Hepatocyte (in vitro differentiated cells): ENCODE data around the gene RPS15. TPM values are rescaled to one million over a fixed set of nuclear protein-coding genes. Genes with fewer than 3 reads are reported as not detected.

Source experiments
- DNase-seq: peaks from one replicate; pipeline ENCODE4 v3.0.0-alpha.2; 2016; ENCODE audit warnings: low spot score
- H2AFZ ChIP-seq: fragments of 200-600 bp; sonication (generic); 2 replicates; pipeline ENCODE4 v1.6.0; 2016; ENCODE audit warnings: antibody characterized with exemption, mild to moderate bottlenecking
- H3K27ac ChIP-seq: fragments of 200-600 bp; sonication (generic); 2 replicates; pipeline ENCODE4 v1.5.1; 2016; ENCODE audit warnings: mild to moderate bottlenecking
- H3K27me3 ChIP-seq: fragments of 200-600 bp; sonication (generic); 2 replicates; pipeline ENCODE4 v1.6.1; 2016
- H3K36me3 ChIP-seq: fragments of 200-600 bp; sonication (generic); replicated peaks from 2 replicates; pipeline ENCODE4 v1.5.1; 2016; ENCODE audit warnings: low read depth; ENCODE audit not compliant: insufficient read depth
- H3K4me1 ChIP-seq: fragments of 200-600 bp; sonication (generic); 2 replicates; pipeline ENCODE4 v1.5.1; 2016; ENCODE audit warnings: mild to moderate bottlenecking, moderate library complexity; ENCODE audit not compliant: insufficient read depth
- H3K4me2 ChIP-seq: fragments of 200-600 bp; sonication (generic); 2 replicates; pipeline ENCODE4 v1.6.0; 2016
- H3K4me3 ChIP-seq: fragments of 200-600 bp; sonication (generic); 2 replicates; pipeline ENCODE4 v1.5.1; 2016; ENCODE audit warnings: mild to moderate bottlenecking
- H3K79me2 ChIP-seq: fragments of 200-600 bp; sonication (generic); 2 replicates; pipeline ENCODE4 v1.6.0; 2017; ENCODE audit warnings: mild to moderate bottlenecking
- H3K9me2 ChIP-seq: fragments of 200-600 bp; sonication (generic); replicated peaks from 2 replicates; pipeline ENCODE4 v1.6.0; 2017; ENCODE audit warnings: mild to moderate bottlenecking; ENCODE audit not compliant: insufficient read depth
- H3K9me3 ChIP-seq: fragments of 200-600 bp; sonication (generic); 2 replicates; pipeline ENCODE4 v1.5.1; 2016; ENCODE audit warnings: low read depth, mild to moderate bottlenecking
- H4K20me1 ChIP-seq: fragments of 200-600 bp; sonication (generic); 2 replicates; pipeline ENCODE4 v1.6.0; 2016; ENCODE audit warnings: mild to moderate bottlenecking; ENCODE audit not compliant: insufficient read depth, poor library complexity, severe bottlenecking
- EZH2 ChIP-seq: fragments of 200-600 bp; sonication (generic); IDR thresholded peaks from 2 replicates; pipeline ENCODE4 v1.6.1; 2016; ENCODE audit warnings: antibody characterized with exemption, mild to moderate bottlenecking, borderline replicate concordance
- EZH2phosphoT487 ChIP-seq: fragments of 200-600 bp; sonication (generic); IDR thresholded peaks from one replicate; pipeline ENCODE4 v1.6.1; 2018; ENCODE audit warnings: antibody characterized with exemption, mild to moderate bottlenecking, low read depth, moderate library complexity; ENCODE audit not compliant: unreplicated experiment, severe bottlenecking
- WGBS: methylation state at CpG from one replicate; pipeline ENCODE4 v1.1.6; 2016; ENCODE audit warnings: low lambda C conversion rate; ENCODE audit errors: missing lambda C conversion rate; 5-methylcytosine and 5-hydroxymethylcytosine counted together
- polyA plus RNA-seq: library from polyadenylated mRNA; unstranded; fragments of >200 nt; fragmentation: Nextera tagmentation; extraction: Ambion mirVana; gene quantifications from 2 replicates; pipeline ENCODE4 v1.2.1, GENCODE V29; 2016
- total RNA-seq: library from RNA; depleted of rRNA; stranded (reverse); fragments of >200 nt; gene quantifications from 2 replicates; pipeline ENCODE4 v1.2.3, GENCODE V29; 2014
- TF ChIP-seq, protein P1 (sequence below): fragments of 200-600 bp; sonication (generic); IDR thresholded peaks from 2 replicates; pipeline ENCODE4 v1.5.1; 2016; ENCODE audit warnings: antibody characterized with exemption, mild to moderate bottlenecking; ENCODE audit not compliant: poor library complexity

The RPS15 gene
- total and polyA plus RNA-seq, 2 experiments from 2014 or later = 938 to 1,556 TPM

DNA sequence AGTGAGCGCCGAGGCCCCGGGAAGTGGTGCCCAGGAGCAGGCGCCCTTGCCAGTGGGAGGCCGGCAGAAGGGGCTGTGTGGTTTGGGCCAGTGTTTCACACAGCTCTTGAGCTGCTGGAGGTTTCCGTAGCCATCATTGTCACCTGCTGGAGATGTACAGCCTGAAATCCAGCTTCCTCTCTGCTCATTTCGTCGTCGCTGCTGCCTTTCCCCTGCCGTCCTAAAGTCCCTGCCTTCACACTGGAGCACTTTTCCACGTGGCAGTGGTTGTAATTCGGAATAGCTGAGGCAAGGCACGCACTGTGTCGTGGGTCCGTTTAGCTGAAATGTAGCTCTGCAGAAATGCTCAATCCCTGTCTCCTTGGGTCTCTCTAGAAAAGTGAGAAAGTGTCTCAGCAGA, 17.6 kb upstream of the RPS15 start:
- Histone ChIP-seq H3K4me2 (no peak overlapping the region), H3K27ac (no peak overlapping the region), H2AFZ (no peak overlapping the region), H3K9me3 (no peaks in the 10 kb centered on the region), H3K79me2 (peaks cover 93% of the 10 kb centered on the region), H3K27me3 (no peaks in the 10 kb centered on the region), H4K20me1 (peaks cover 45% of the 10 kb centered on the region), H3K36me3 (no peaks in the 10 kb centered on the region), H3K4me1 (peaks cover 45% of the 10 kb centered on the region), H3K9me2 (no peaks in the 10 kb centered on the region), H3K4me3 (no peak overlapping the region)
- TF ChIP-seq, protein P1, sequence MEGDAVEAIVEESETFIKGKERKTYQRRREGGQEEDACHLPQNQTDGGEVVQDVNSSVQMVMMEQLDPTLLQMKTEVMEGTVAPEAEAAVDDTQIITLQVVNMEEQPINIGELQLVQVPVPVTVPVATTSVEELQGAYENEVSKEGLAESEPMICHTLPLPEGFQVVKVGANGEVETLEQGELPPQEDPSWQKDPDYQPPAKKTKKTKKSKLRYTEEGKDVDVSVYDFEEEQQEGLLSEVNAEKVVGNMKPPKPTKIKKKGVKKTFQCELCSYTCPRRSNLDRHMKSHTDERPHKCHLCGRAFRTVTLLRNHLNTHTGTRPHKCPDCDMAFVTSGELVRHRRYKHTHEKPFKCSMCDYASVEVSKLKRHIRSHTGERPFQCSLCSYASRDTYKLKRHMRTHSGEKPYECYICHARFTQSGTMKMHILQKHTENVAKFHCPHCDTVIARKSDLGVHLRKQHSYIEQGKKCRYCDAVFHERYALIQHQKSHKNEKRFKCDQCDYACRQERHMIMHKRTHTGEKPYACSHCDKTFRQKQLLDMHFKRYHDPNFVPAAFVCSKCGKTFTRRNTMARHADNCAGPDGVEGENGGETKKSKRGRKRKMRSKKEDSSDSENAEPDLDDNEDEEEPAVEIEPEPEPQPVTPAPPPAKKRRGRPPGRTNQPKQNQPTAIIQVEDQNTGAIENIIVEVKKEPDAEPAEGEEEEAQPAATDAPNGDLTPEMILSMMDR = no peak
- TF ChIP-seq EZH2 (no peak), EZH2phosphoT487 (no peak)
- no peak for DNase-seq
- WGBS = 97% methylated on average over 15 of the region's 15 CpGs

DNA sequence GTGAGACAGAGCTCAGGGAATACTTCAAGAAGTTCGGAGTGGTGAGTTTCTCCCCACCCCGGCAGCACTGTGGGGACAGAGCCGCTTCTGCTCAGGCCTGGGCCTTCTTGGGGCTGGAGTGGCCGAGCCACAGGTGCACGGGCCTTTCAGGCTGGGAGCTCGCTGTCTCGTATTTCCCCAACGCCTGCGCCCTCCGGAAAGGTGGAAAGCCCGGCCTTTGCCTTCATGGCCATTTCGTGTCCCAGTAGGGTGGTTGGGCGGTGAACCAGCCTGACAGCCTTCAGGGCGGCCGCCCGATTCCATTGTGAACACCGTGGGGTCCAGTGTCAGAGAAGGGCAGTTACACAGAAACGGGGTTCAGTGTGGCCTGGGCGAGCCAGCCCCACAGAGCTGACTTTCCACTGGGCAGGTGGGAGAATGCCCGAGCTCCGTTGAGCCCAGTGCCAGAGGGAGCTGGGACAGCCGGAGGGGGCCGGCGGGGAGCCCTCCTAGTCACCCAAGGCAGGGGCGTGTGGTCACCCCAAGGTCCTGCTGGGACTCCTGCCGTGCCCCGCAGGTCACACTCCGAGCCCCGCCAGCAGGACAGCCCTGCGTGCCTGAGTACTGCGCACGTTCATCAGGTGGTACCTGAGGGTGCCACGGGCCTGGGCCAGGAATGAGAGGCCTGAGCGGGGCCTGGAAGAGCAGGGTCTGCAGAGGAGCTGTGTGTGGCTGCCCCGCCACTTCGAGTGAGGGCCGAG, 16.8 kb upstream of the RPS15 start:
- H4K20me1 ChIP-seq = peaks cover 37% of the 10 kb centered on the region
- H2AFZ ChIP-seq = no peak overlapping the region
- no peak for DNase-seq
- H3K9me2 ChIP-seq = no peaks in the 10 kb centered on the region
- H3K4me2 ChIP-seq = no peak overlapping the region
- peaks cover 37% of the 10 kb centered on the region for H3K4me1 ChIP-seq
- WGBS = 98% methylated on average over 33 of the region's 37 CpGs
- H3K79me2 ChIP-seq = peaks cover 93% of the 10 kb centered on the region
- no peak overlapping the region for H3K4me3 ChIP-seq
- no peak overlapping the region for H3K27ac ChIP-seq
- no peaks in the 10 kb centered on the region for H3K36me3 ChIP-seq
- no peak for TF ChIP-seq EZH2
- TF ChIP-seq, protein P1 = no peak
- TF ChIP-seq EZH2phosphoT487 = no peak
- H3K9me3 ChIP-seq = no peaks in the 10 kb centered on the region
- H3K27me3 ChIP-seq = no peaks in the 10 kb centered on the region

DNA sequence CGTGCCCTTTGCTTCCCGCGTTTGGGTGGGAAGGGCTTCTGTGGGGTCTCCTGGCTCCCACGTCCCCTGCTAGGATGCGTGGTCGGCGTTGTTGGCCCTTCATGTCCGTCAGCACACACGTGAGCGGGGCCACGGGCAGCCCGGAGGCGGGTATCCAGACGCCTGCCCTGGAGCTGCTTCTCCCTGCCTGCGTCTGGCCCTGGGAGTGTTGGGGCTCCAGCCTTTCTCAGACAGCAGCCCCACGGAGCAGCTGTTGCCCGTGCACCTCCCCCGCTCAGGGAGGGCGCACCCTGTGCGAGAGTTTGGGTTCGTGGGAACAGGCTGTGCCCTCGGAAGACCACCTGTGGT, 16.3 kb upstream of the RPS15 start:
- Histone ChIP-seq H3K36me3 (no peaks in the 10 kb centered on the region), H3K9me2 (no peaks in the 10 kb centered on the region), H3K4me2 (no peak overlapping the region), H3K4me3 (no peak overlapping the region), H3K4me1 (peaks cover 32% of the 10 kb centered on the region), H3K9me3 (no peaks in the 10 kb centered on the region), H3K27me3 (no peaks in the 10 kb centered on the region), H3K79me2 (peaks cover 93% of the 10 kb centered on the region), H2AFZ (no peak overlapping the region), H3K27ac (no peak overlapping the region), H4K20me1 (peaks cover 32% of the 10 kb centered on the region)
- TF ChIP-seq, protein P1 = no peak
- TF ChIP-seq EZH2phosphoT487 (no peak), EZH2 (no peak)
- 90% methylated on average over 19 of the region's 22 CpGs for WGBS
- no peak for DNase-seq

DNA sequence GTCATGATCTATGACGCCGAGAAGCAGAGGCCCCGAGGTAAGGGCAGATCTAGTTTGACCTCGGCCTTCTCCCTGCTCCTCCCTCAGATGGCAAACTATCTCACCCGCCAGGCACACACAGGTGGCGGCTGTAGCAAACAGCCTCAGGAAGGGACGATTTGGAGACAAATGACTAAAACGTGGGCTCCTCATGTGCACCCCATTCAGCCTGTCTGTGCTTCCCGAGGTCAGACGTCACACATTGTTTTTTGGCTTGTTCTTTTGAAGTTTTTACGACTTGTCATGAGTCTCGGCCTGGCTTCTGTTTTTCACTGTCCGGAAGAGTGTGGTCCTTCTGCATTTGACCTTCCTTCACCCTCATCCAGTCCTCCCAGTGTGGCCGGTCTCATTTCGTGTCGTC, 15.8 kb upstream of the RPS15 start:
- no peak overlapping the region for H3K4me3 ChIP-seq
- no peak overlapping the region for H3K4me2 ChIP-seq
- no peak overlapping the region for H2AFZ ChIP-seq
- H3K4me1 ChIP-seq = peaks cover 28% of the 10 kb centered on the region
- TF ChIP-seq, protein P1 = no peak
- no peak for TF ChIP-seq EZH2phosphoT487
- TF ChIP-seq EZH2 = no peak
- WGBS = 64% methylated on average over 16 of the region's 16 CpGs
- H3K27ac ChIP-seq = no peak overlapping the region
- H3K9me2 ChIP-seq = no peaks in the 10 kb centered on the region
- no peaks in the 10 kb centered on the region for H3K27me3 ChIP-seq
- no peaks in the 10 kb centered on the region for H3K36me3 ChIP-seq
- peaks cover 27% of the 10 kb centered on the region for H4K20me1 ChIP-seq
- peaks cover 93% of the 10 kb centered on the region for H3K79me2 ChIP-seq
- DNase-seq = no peak
- no peaks in the 10 kb centered on the region for H3K9me3 ChIP-seq
